Activated CD8-positive, alpha-beta memory T cell treated with anti-CD3 and anti-CD28 coated beads for 24 hours (primary cell): ENCODE data around the gene IL11.
"Not testable (repeated sequence)": the region's sequence is repeated elsewhere in the genome, so short reads cannot be mapped to it uniquely, and the experiment has no call there.

Experiments used
- DNase-seq: peaks from one replicate; pipeline ENCODE4 v3.0.0-alpha.2; 2020

The IL11 gene

GRCh38 chr19:55370305-55370988 lies at the start of gene IL11:
Gene IL11, minus strand, starts transcription at chr19:55370463. Its CDS starts 153 bp downstream, at chr19:55370310.
- DNase-seq = no peak

GRCh38 chr19:55419624-55420236 lies 49.5 kb upstream of the IL11 start:
- DNase-seq = no peak

GRCh38 chr19:55419103-55419502 lies 48.8 kb upstream of the IL11 start:
- DNase-seq = no peak

GRCh38 chr19:55418185-55418584 lies 47.9 kb upstream of the IL11 start:
- peak; percentile 72 for DNase-seq

GRCh38 chr19:55410168-55410567 lies 39.9 kb upstream of the IL11 start:
- no peak for DNase-seq

GRCh38 chr19:55409179-55409578 lies 38.9 kb upstream of the IL11 start:
- DNase-seq = not testable (repeated sequence)

GRCh38 chr19:55408533-55408872 lies 38.2 kb upstream of the IL11 start:
- no peak for DNase-seq

GRCh38 chr19:55407800-55408532 lies 37.7 kb upstream of the IL11 start:
- DNase-seq = peak; percentile 99

- DNase-seq = not testable (repeated sequence)
Measured at GRCh38 chr19:55407550-55407799, 37.2 kb upstream of the IL11 start, which contains the start of gene UBE2S. Gene UBE2S, minus strand, starts transcription at chr19:55407788. Its CDS starts 199 bp downstream, at chr19:55407589.

- no peak for DNase-seq
Measured at GRCh38 chr19:55406826-55407549, 36.7 kb upstream of the IL11 start.

GRCh38 chr19:55406091-55406825 lies 36.0 kb upstream of the IL11 start:
- no peak for DNase-seq

GRCh38 chr19:55405638-55406037 lies 35.4 kb upstream of the IL11 start:
- no peak for DNase-seq

GRCh38 chr19:55402509-55402908 lies 32.2 kb upstream of the IL11 start:
- DNase-seq = no peak

GRCh38 chr19:55401390-55401789 lies 31.1 kb upstream of the IL11 start:
- DNase-seq = not testable (repeated sequence)

- DNase-seq = no peak
Measured at GRCh38 chr19:55400281-55401087, 30.2 kb upstream of the IL11 start.

GRCh38 chr19:55398200-55398925 lies 28.1 kb upstream of the IL11 start:
- DNase-seq = no peak

- no peak for DNase-seq
Measured at GRCh38 chr19:55392820-55393761, 22.8 kb upstream of the IL11 start.

GRCh38 chr19:55391702-55392615 lies 21.7 kb upstream of the IL11 start:
- no peak for DNase-seq

GRCh38 chr19:55391191-55391670 lies 21.0 kb upstream of the IL11 start:
- no peak for DNase-seq
